Fibroblast of lung (primary cell): ENCODE measurements around the gene DPYD.

ENCODE experiments used
- EZH2 ChIP-seq: IDR thresholded peaks from 2 replicates; pipeline ENCODE4 v1.5.1; 2012; ENCODE audit warnings: low read length, control low read depth, mild to moderate bottlenecking; ENCODE audit errors: missing control alignments
- TF ChIP-seq, protein P1 (sequence below), 2 donors: IDR thresholded peaks in 1 of 2; conservative IDR thresholded peaks in 1 of 2; 1 replicate in 1 of 2; 2 replicates in 1 of 2; pipeline ENCODE4 v1.5.1; 2011 to 2012; ENCODE audit warnings: low read length in 2 of 2, control low read depth in 1 of 2, inconsistent platforms in 1 of 2, low read depth in 1 of 2, mild to moderate bottlenecking in 1 of 2

DNA sequence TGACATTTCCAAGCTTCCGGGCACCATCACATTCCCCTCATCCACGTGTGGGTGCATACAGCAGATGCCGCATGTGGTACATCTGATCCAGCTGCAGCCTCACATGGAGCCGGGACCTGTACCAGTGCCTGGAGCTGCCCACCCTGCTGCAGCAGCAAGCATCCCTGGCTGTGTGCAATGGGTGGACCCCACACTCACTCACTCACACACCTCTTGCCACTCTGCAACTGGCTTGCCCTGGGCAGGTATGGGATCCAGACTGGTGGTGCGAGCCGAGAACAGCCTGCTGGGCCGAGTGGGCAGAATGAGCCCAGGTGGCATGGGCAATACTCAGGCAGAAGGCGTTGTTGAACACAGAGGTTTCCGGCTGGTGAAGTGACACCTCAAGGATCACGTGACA, 75.0 kb downstream of the DPYD start:
- TF ChIP-seq, protein P1, sequence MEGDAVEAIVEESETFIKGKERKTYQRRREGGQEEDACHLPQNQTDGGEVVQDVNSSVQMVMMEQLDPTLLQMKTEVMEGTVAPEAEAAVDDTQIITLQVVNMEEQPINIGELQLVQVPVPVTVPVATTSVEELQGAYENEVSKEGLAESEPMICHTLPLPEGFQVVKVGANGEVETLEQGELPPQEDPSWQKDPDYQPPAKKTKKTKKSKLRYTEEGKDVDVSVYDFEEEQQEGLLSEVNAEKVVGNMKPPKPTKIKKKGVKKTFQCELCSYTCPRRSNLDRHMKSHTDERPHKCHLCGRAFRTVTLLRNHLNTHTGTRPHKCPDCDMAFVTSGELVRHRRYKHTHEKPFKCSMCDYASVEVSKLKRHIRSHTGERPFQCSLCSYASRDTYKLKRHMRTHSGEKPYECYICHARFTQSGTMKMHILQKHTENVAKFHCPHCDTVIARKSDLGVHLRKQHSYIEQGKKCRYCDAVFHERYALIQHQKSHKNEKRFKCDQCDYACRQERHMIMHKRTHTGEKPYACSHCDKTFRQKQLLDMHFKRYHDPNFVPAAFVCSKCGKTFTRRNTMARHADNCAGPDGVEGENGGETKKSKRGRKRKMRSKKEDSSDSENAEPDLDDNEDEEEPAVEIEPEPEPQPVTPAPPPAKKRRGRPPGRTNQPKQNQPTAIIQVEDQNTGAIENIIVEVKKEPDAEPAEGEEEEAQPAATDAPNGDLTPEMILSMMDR (conservative IDR thresholded peaks at IDR 0.05 in 1 of 2, IDR thresholded peaks at IDR 0.05 in 1 of 2; ENCODE audit: low read depth in 1 of 2, low read length in 2 of 2) = no peak
- no peak for TF ChIP-seq EZH2
